ENCODE measurements around the gene UNC119.

Gene UNC119

GRCh38 chr17:28499364-28499664, 53.1 kb downstream of the UNC119 start:
- DNase-seq (ENCODE audit: low read depth, low spot score): no peak
- Histone ChIP-seq H3K27ac (ENCODE audit: low read length) (no peak overlapping the region), H3K27me3 (ENCODE audit: control insufficient read depth, insufficient read depth, low read length) (no peaks in the 10 kb centered on the region), H3K4me1 (ENCODE audit: control insufficient read depth, insufficient read depth, low read length) (peaks cover 6% of the 10 kb centered on the region), H3K36me3 (ENCODE audit: control insufficient read depth, insufficient read depth, low read length) (no peaks in the 10 kb centered on the region; the same call in 1 of the 2 replicates), H3K4me3 (ENCODE audit: low read length) (no peak overlapping the region), H3K9me3 (ENCODE audit: control insufficient read depth, insufficient read depth, low read length) (no peaks in the 10 kb centered on the region)
- no CpG with 5 or more reads among the region's 9 CpGs for WGBS (ENCODE audit: insufficient coverage, insufficient read length)

GRCh38 chr17:28498652-28499363, 53.6 kb downstream of the UNC119 start:
- WGBS (ENCODE audit: insufficient coverage, insufficient read length): no CpG with 5 or more reads among the region's 12 CpGs
- Histone ChIP-seq H3K27ac (ENCODE audit: low read length) (no peak overlapping the region), H3K4me1 (ENCODE audit: control insufficient read depth, insufficient read depth, low read length) (peaks cover 6% of the 10 kb centered on the region)

GRCh38 chr17:28497931-28498330, 54.5 kb downstream of the UNC119 start:
- no peaks in the 10 kb centered on the region for H3K9me3 ChIP-seq (ENCODE audit: control insufficient read depth, insufficient read depth, low read length)
- no peaks in the 10 kb centered on the region for H3K27me3 ChIP-seq (ENCODE audit: control insufficient read depth, insufficient read depth, low read length)
- no CpG with 5 or more reads among the region's 9 CpGs for WGBS (ENCODE audit: insufficient coverage, insufficient read length)
- H3K36me3 ChIP-seq (ENCODE audit: control insufficient read depth, insufficient read depth, low read length): no peaks in the 10 kb centered on the region; the same call in 1 of the 2 replicates
- DNase-seq (ENCODE audit: low read depth, low spot score): peak; percentile 25
- peaks cover 6% of the 10 kb centered on the region for H3K4me1 ChIP-seq (ENCODE audit: control insufficient read depth, insufficient read depth, low read length)
- H3K27ac ChIP-seq (ENCODE audit: low read length): no peak overlapping the region
- H3K4me3 ChIP-seq (ENCODE audit: low read length): no peak overlapping the region

More at GRCh38 chr17:28498652-28499363, 53.6 kb downstream of the UNC119 start:
- no peak overlapping the region for H3K4me3 ChIP-seq (ENCODE audit: low read length)
- DNase-seq (ENCODE audit: low read depth, low spot score): no peak
- H3K36me3 ChIP-seq (ENCODE audit: control insufficient read depth, insufficient read depth, low read length): no peaks in the 10 kb centered on the region; the same call in 1 of the 2 replicates
- H3K27me3 ChIP-seq (ENCODE audit: control insufficient read depth, insufficient read depth, low read length): no peaks in the 10 kb centered on the region
- H3K9me3 ChIP-seq (ENCODE audit: control insufficient read depth, insufficient read depth, low read length): no peaks in the 10 kb centered on the region

All from iPS DF 6.9 (cell line).